T-cell (primary cell): ENCODE measurements around the gene MRPL24. TPM values are rescaled to one million over a fixed set of nuclear protein-coding genes. Genes with fewer than 3 reads are reported as not detected.

Experiments used
- ATAC-seq, 4 experiments: fragments of 200-7000 bp in 3 of 4; fragments of 150-1000 bp in 1 of 4; cut with Tn5 transposase; replicated peaks in 1 of 4; 1 replicate in 3 of 4; 2 replicates in 1 of 4; pipeline ENCODE4 v1.10.0; 2021; ENCODE audit warnings: moderate library complexity in 3 of 4, mild to moderate bottlenecking in 2 of 4, moderate number of reproducible peaks in 1 of 4
- CTCF ChIA-PET, 2 donors: fragments of 300-600 bp; sonication (Branson Sonifier 250); formaldehyde crosslinking; loops; one replicate each; lab custom pipeline; 2022; ENCODE audit warnings: antibody characterized with exemption in 2 of 2; lab: Charles Lee
- POLR2A ChIA-PET, 2 donors: fragments of 300-600 bp; sonication (Branson Sonifier 250); formaldehyde crosslinking; loops; one replicate each; lab custom pipeline; 2022; ENCODE audit warnings: antibody characterized with exemption in 2 of 2; lab: Charles Lee
- DNase-seq, 35 experiments: peaks; one replicate each; pipeline versions ENCODE4 v3.0.0 to v3.0.0-alpha.2; 2013 to 2023
- H3K27ac ChIP-seq: one replicate; pipeline ENCODE4 v1.5.1; 2013; ENCODE audit warnings: low read length
- H3K27me3 ChIP-seq, 2 experiments: replicated peaks in 1 of 2; 1 replicate in 1 of 2; 2 replicates in 1 of 2; pipeline versions ENCODE4 v1.6.1 to v1.7.0; 2013; ENCODE audit warnings: low read length in 1 of 2, mixed read lengths in 1 of 2; ENCODE audit not compliant: control insufficient read depth in 2 of 2, insufficient read depth in 2 of 2; ENCODE audit errors: extremely low read depth in 1 of 2
- H3K36me3 ChIP-seq, 2 donors: 1 replicate in 1 of 2; 2 replicates in 1 of 2; pipeline versions ENCODE4 v1.6.1 to v1.7.0; 2013; ENCODE audit warnings: low read length in 1 of 2; ENCODE audit not compliant: control insufficient read depth in 2 of 2, insufficient read depth in 1 of 2; ENCODE audit errors: extremely low read depth in 1 of 2
- H3K4me1 ChIP-seq, 2 experiments: 1 replicate in 1 of 2; 2 replicates in 1 of 2; pipeline versions ENCODE4 v1.6.1 to v1.7.0; 2013; ENCODE audit warnings: low read length in 2 of 2, mixed read lengths in 1 of 2; ENCODE audit not compliant: insufficient read depth in 2 of 2, control insufficient read depth in 1 of 2; ENCODE audit errors: extremely low read depth in 1 of 2
- H3K4me3 ChIP-seq, 2 donors: 1 replicate in 1 of 2; 2 replicates in 1 of 2; pipeline versions ENCODE4 v1.5.1 to v1.7.0; 2013; ENCODE audit warnings: mild to moderate bottlenecking in 2 of 2, low read length in 1 of 2, moderate library complexity in 1 of 2; ENCODE audit not compliant: control insufficient read depth in 1 of 2; ENCODE audit errors: extremely low read depth in 1 of 2
- H3K9me3 ChIP-seq: 2 replicates; pipeline ENCODE4 v1.7.0; 2013
- H3K27ac Mint-ChIP-seq, 2 donors: one replicate each; pipeline ENCODE4 v1.8.0; 2020 to 2021; ENCODE audit warnings: mild to moderate bottlenecking in 2 of 2, mixed read lengths in 2 of 2
- H3K27me3 Mint-ChIP-seq, 2 donors: one replicate each; pipeline ENCODE4 v1.8.0; 2021 to 2022; ENCODE audit warnings: mixed read lengths in 2 of 2
- H3K36me3 Mint-ChIP-seq: one replicate; pipeline ENCODE4 v1.8.0; 2021; ENCODE audit warnings: mixed read lengths
- H3K4me1 Mint-ChIP-seq, 3 donors: one replicate each; pipeline ENCODE4 v1.8.0; 2020 to 2022; ENCODE audit warnings: mixed read lengths in 3 of 3, mild to moderate bottlenecking in 1 of 3
- H3K4me3 Mint-ChIP-seq, 3 donors: one replicate each; pipeline ENCODE4 v1.8.0; 2020 to 2022; ENCODE audit warnings: mild to moderate bottlenecking in 3 of 3, mixed read lengths in 3 of 3, moderate library complexity in 3 of 3
- H3K9me3 Mint-ChIP-seq, 3 donors: one replicate each; pipeline ENCODE4 v1.8.0; 2020 to 2022; ENCODE audit warnings: mixed read lengths in 3 of 3
- WGBS: methylation state at CpG from one replicate; pipeline ENCODE4 v1.1.5; 2013; ENCODE audit warnings: missing lambda C conversion rate; ENCODE audit not compliant: insufficient coverage; 5-methylcytosine and 5-hydroxymethylcytosine counted together
- total RNA-seq, 35 experiments: library from RNA in 6 of 35; stranded (reverse) in 6 of 35; fragments of 120-200 nt in 1 of 35; gene quantifications; one replicate each; pipeline versions ENCODE4 v1.2.1 to v1.2.4 and lab custom pipeline; 2013 to 2026

MRPL24 gene
- total RNA-seq, 5 donors from 2014 or later (not counting 1 experiment from before 2014, with no cell fraction given) = 23.8 to 66.6 (median 52.6) TPM

DNA sequence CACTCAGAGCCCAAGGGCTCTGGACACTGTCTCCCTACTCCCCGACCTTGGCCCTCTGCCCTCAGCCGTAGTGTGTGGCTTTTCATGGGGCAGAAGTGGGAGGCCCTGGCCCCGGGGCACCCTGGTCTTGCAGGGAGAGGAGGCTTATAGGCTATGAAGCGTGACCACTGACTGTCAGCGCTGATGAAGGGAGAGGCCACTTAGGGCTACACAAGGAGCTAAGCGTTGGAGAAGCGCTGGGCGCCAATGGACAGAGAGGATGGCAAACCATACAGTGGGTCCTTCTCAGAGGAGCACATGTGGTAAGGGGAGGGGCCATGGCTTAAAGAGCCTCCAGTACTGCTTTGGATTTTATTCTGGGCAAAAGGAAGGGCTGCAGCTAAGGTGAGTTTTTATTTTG is 43.4 kb downstream of the MRPL24 start:
- no peaks in the 10 kb centered on the region for H3K9me3 ChIP-seq
- ChIA-PET CTCF (interaction anchor here (0.5 to 0.6 kb wide), 2 partner anchors 54 to 71 kb away, joined by 5 to 8 read pairs; no protein-coding TSS in a partner anchor), POLR2A (no interaction called here)
- WGBS = 96% methylated on average over 7 of the region's 8 CpGs
- peaks cover 10 to 18% of the 10 kb centered on the region in 2 experiments for H3K4me1 ChIP-seq
- Mint-ChIP-seq H3K27ac (peak overlapping the region in 1 of 2 donors; percentile 27), H3K27me3 (peaks cover 42 to 58% of the 10 kb centered on the region in 2 donors), H3K4me1 (peaks cover 6 to 12% (median 7%) of the 10 kb centered on the region in 3 donors), H3K9me3 (no peaks in the 10 kb centered on the region), H3K36me3 (peaks cover 5% of the 10 kb centered on the region), H3K4me3 (no peak overlapping the region)
- no peak overlapping the region for H3K4me3 ChIP-seq
- ATAC-seq = no peak
- no peak overlapping the region for H3K27ac ChIP-seq
- DNase-seq = no peak
- H3K27me3 ChIP-seq = peaks cover 0 to 85% of the 10 kb centered on the region in 2 experiments
- H3K36me3 ChIP-seq = no peaks in the 10 kb centered on the region

GRCh38 chr1:156696755-156697154 is 44.1 kb downstream of the MRPL24 start:
- Histone ChIP-seq H3K27me3 (peaks cover 2 to 87% of the 10 kb centered on the region in 2 experiments), H3K4me1 (peaks cover 17 to 24% of the 10 kb centered on the region in 2 experiments)
- 87% methylated on average over 8 of the region's 8 CpGs for WGBS

GRCh38 chr1:156694690-156694962 is 46.3 kb downstream of the MRPL24 start:
- Histone ChIP-seq H3K4me1 (peaks cover 15 to 22% of the 10 kb centered on the region in 2 experiments), H3K4me3 (no peak overlapping the region), H3K36me3 (no peaks in the 10 kb centered on the region), H3K27me3 (peaks cover 5 to 87% of the 10 kb centered on the region in 2 experiments), H3K9me3 (no peaks in the 10 kb centered on the region), H3K27ac (no peak overlapping the region)
- DNase-seq (no peak), ATAC-seq (no peak)
- 100% methylated on average over 1 of the region's 5 CpGs for WGBS
- Mint-ChIP-seq H3K36me3 (peaks cover 2% of the 10 kb centered on the region), H3K27me3 (peaks cover 61 to 70% of the 10 kb centered on the region in 2 donors), H3K9me3 (no peaks in the 10 kb centered on the region), H3K27ac (no peak overlapping the region), H3K4me3 (no peak overlapping the region), H3K4me1 (peaks cover 12 to 23% (median 18%) of the 10 kb centered on the region in 3 donors)
- POLR2A ChIA-PET = no interaction called here
- CTCF ChIA-PET = interaction anchor here in 1 of 2 donors (0.5 kb wide), 1 partner anchor 309 kb away, joined by 4 read pairs; no protein-coding TSS in a partner anchor

More at GRCh38 chr1:156696755-156697154, 44.1 kb downstream of the MRPL24 start:
- Histone ChIP-seq H3K4me3 (no peak overlapping the region), H3K27ac (no peak overlapping the region), H3K36me3 (no peaks in the 10 kb centered on the region), H3K9me3 (no peaks in the 10 kb centered on the region)
- ATAC-seq (no peak), DNase-seq (no peak)
- CTCF ChIA-PET = no interaction called here
- Mint-ChIP-seq H3K4me3 (no peak overlapping the region), H3K9me3 (no peaks in the 10 kb centered on the region), H3K4me1 (peaks cover 12 to 20% (median 14%) of the 10 kb centered on the region in 3 donors), H3K27ac (peak overlapping the region in 1 of 2 donors; percentile 43), H3K36me3 (peaks cover 5% of the 10 kb centered on the region), H3K27me3 (peaks cover 49 to 62% of the 10 kb centered on the region in 2 donors)
- POLR2A ChIA-PET = no interaction called here

GRCh38 chr1:156693848-156694689 is 46.8 kb downstream of the MRPL24 start:
- Histone ChIP-seq H3K9me3 (no peaks in the 10 kb centered on the region), H3K27ac (no peak overlapping the region), H3K36me3 (no peaks in the 10 kb centered on the region), H3K27me3 (peaks cover 5 to 89% of the 10 kb centered on the region in 2 experiments), H3K4me3 (no peak overlapping the region), H3K4me1 (peaks cover 15 to 27% of the 10 kb centered on the region in 2 experiments)
- no peak for ATAC-seq
- no peak overlapping the region for H3K4me3 Mint-ChIP-seq
- H3K9me3 Mint-ChIP-seq = no peaks in the 10 kb centered on the region
- H3K27ac Mint-ChIP-seq = no peak overlapping the region
- H3K4me1 Mint-ChIP-seq = peaks cover 17 to 28% (median 22%) of the 10 kb centered on the region in 3 donors
- no peaks in the 10 kb centered on the region for H3K36me3 Mint-ChIP-seq
- no peak for DNase-seq
- H3K27me3 Mint-ChIP-seq = peaks cover 65 to 73% of the 10 kb centered on the region in 2 donors
- ChIA-PET CTCF (interaction anchor here in 1 of 2 donors (0.5 to 0.6 kb wide), 2 partner anchors 9 to 308 kb away, joined by 3 to 4 read pairs; no protein-coding TSS in a partner anchor), POLR2A (interaction anchor here in 1 of 2 donors (0.7 kb wide), 1 partner anchor 16 kb away, joined by 5 read pairs; no protein-coding TSS in a partner anchor)
- WGBS = 95% methylated on average over 6 of the region's 12 CpGs

- H3K4me3 ChIP-seq = no peak overlapping the region
- no peaks in the 10 kb centered on the region for H3K36me3 ChIP-seq
- ChIA-PET POLR2A (interaction anchor here in 1 of 2 donors (0.7 kb wide), 1 partner anchor 15 kb away, joined by 5 read pairs; no protein-coding TSS in a partner anchor), CTCF (interaction anchor here in 1 of 2 donors (0.6 to 6.2 kb wide), 2 partner anchors 10 to 34 kb away, joined by 3 to 68 read pairs; partner anchors contain the start of genes ISG20L2 and METTL25B)
- H3K4me1 ChIP-seq = peaks cover 15 to 28% of the 10 kb centered on the region in 2 experiments
- ATAC-seq (no peak), DNase-seq (peak in 11 of 35 experiments; percentile 8 to 45 (median 25))
- no peaks in the 10 kb centered on the region for H3K9me3 Mint-ChIP-seq
- 31% methylated on average over 11 of the region's 16 CpGs for WGBS
- peaks cover 5 to 91% of the 10 kb centered on the region in 2 experiments for H3K27me3 ChIP-seq
- no peaks in the 10 kb centered on the region for H3K36me3 Mint-ChIP-seq
- H3K27ac Mint-ChIP-seq = peak overlapping the region in 1 of 2 donors; percentile 43
- H3K9me3 ChIP-seq = no peaks in the 10 kb centered on the region
- H3K4me3 Mint-ChIP-seq = peak overlapping the region in 1 of 3 donors; percentile 8
- H3K4me1 Mint-ChIP-seq = peaks cover 20 to 28% (median 22%) of the 10 kb centered on the region in 3 donors
- no peak overlapping the region for H3K27ac ChIP-seq
- peaks cover 59 to 77% of the 10 kb centered on the region in 2 donors for H3K27me3 Mint-ChIP-seq
Observed at GRCh38 chr1:156692925-156693847, 47.7 kb downstream of the MRPL24 start.
